Uterus (tissue), 4 donors: ENCODE data around the gene CERS4. TPM values are rescaled to one million over a fixed set of nuclear protein-coding genes. Genes with fewer than 3 reads are reported as not detected.

Source experiments
- DNase-seq, 2 donors: peaks; one replicate each; pipeline ENCODE4 v3.0.0-alpha.2; 2019 to 2020
- H3K27ac ChIP-seq, 2 donors: fragments of 200-600 bp; sonication (generic); 1 replicate in 1 of 2; 2 replicates in 1 of 2; pipeline ENCODE4 v1.5.1; 2016 to 2018
- H3K27me3 ChIP-seq, 2 donors: fragments of 200-600 bp; sonication (generic); one replicate each; pipeline ENCODE4 v1.5.1; 2018 to 2019; ENCODE audit warnings: control low read depth in 1 of 2
- H3K36me3 ChIP-seq, 2 donors: fragments of 200-600 bp; sonication (generic); one replicate each; pipeline ENCODE4 v1.5.1; 2019; ENCODE audit warnings: control low read depth in 1 of 2
- H3K4me1 ChIP-seq, 2 donors: fragments of 200-600 bp; sonication (generic); one replicate each; pipeline ENCODE4 v1.5.1; 2018 to 2019; ENCODE audit warnings: control low read depth in 1 of 2
- H3K4me3 ChIP-seq, 2 donors: fragments of 200-600 bp; sonication (generic); 1 replicate in 1 of 2; 2 replicates in 1 of 2; pipeline ENCODE4 v1.5.1; 2018 to 2019; ENCODE audit warnings: mild to moderate bottlenecking in 1 of 2
- H3K9me3 ChIP-seq, 2 donors: fragments of 200-600 bp; sonication (generic); one replicate each; pipeline ENCODE4 v1.5.1; 2019; ENCODE audit warnings: control low read depth in 1 of 2
- CTCF ChIP-seq, 4 experiments: fragments of 200-600 bp in 2 of 4; fragments of 450-650 bp in 2 of 4; sonication (generic) in 2 of 4; IDR thresholded peaks; one replicate each; pipeline ENCODE4 v1.5.1; 2016 to 2019; ENCODE audit warnings: antibody characterized with exemption in 4 of 4, mild to moderate bottlenecking in 2 of 4, moderate library complexity in 1 of 4
- POLR2A ChIP-seq, 2 donors: fragments of 450-650 bp; IDR thresholded peaks; one replicate each; pipeline ENCODE4 v1.6.1; 2016; ENCODE audit warnings: antibody characterized with exemption in 2 of 2, mild to moderate bottlenecking in 1 of 2, moderate library complexity in 1 of 2
- intact Hi-C: fragments of 100-400 bp; cut with DNase I; formaldehyde crosslinking; loops from one replicate; pipeline ENCODE4 v1.15.1; 2023; ENCODE audit warnings: low total_unique reads
- total RNA-seq, 4 donors: library from RNA; depleted of rRNA in 3 of 4; stranded (reverse); fragments of >200 nt in 3 of 4; gene quantifications; one replicate each; pipeline versions ENCODE4 v1.1.0 to v1.2.4, GENCODE V29; 2014 to 2023
- donor health status: DM: yes; HTN: yes; CAD: no.

The CERS4 gene
- total RNA-seq, 4 donors from 2014 or later: 37.1 to 60.8 (median 38.7) TPM

DNA sequence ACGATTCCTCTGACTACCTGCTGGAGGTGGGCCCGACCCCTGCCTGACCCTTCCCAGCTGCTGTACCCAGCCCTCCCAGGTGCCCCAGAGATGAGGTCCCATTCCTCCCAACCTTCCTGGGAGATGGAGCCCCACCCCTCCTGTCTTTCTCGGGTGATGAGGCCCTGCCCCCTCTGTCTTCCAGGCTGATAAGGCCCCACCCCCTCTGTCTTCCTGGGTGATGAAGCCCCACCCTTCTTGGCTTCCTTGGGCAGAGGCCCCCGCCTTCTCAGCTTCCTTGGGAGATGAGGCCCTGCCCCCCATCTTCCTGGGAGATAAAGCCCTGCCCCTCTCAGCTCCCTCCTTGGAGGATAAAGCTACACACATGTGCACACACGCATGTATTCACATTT, 47.9 kb downstream of the CERS4 start:
- Histone ChIP-seq H3K36me3 (no peaks in the 10 kb centered on the region), H3K9me3 (no peaks in the 10 kb centered on the region), H3K4me3 (no peak overlapping the region), H3K4me1 (no peaks in the 10 kb centered on the region), H3K27ac (no peak overlapping the region), H3K27me3 (no peaks in the 10 kb centered on the region)
- intact Hi-C loops: no loop called here
- DNase-seq: no peak
- TF ChIP-seq CTCF (IDR thresholded peaks at IDR 0.05): no peak

DNA sequence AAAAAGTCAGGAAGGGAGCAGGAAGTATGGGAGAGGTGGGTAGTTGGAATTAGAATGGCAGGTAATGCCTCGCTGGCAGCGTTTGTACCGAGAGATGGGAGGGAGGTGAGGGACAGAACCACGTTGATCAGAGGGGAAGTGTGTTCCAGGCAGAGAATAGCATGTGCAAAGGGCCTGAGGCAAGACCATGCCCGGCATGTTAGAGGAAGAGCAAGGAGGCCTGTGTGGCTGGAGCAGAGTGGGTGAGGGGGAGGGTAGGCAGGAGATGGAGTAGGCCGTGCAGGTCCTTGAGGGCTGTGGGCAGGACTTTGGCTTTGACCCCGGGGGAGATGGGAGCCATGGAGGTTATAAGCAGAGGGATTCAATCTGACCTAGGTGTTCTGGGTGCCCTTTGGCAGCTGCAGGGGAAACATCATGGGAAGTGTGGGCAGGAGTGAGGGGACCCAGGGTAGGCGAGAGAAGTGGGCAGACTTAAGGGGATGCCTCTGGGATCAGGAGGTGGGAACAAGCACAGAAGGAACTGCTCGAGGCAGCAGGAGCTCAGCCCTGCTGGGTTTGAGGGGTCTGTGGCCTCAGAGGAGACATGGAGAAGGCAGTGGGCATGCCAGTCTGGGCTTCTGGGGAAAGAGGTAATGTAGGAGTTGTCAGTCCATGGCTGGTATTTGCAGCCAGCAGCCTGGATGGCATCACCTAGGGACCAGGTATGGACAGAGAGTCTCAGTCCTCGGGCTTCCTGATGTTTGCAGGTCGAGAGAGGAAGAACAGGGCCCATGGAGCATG, 50.2 kb downstream of the CERS4 start:
- Histone ChIP-seq H3K4me3 (no peak overlapping the region), H3K27ac (no peak overlapping the region), H3K9me3 (no peaks in the 10 kb centered on the region), H3K4me1 (no peaks in the 10 kb centered on the region), H3K36me3 (no peaks in the 10 kb centered on the region), H3K27me3 (no peaks in the 10 kb centered on the region)
- TF ChIP-seq CTCF (IDR thresholded peaks at IDR 0.05) (no peak), POLR2A (IDR thresholded peaks at IDR 0.05) (no peak)
- intact Hi-C loops: no loop called here
- DNase-seq: no peak

GRCh38 chr19:8259922-8260247, 50.7 kb downstream of the CERS4 start:
- Histone ChIP-seq H3K4me3 (no peak overlapping the region), H3K27me3 (no peaks in the 10 kb centered on the region), H3K4me1 (no peaks in the 10 kb centered on the region), H3K27ac (no peak overlapping the region), H3K36me3 (no peaks in the 10 kb centered on the region), H3K9me3 (no peaks in the 10 kb centered on the region)
- DNase-seq: no peak
- no peak for TF ChIP-seq CTCF (IDR thresholded peaks at IDR 0.05)
- no peak for TF ChIP-seq POLR2A (IDR thresholded peaks at IDR 0.05)
- intact Hi-C loops: no loop called here

GRCh38 chr19:8261347-8261746, 52.2 kb downstream of the CERS4 start:
- Histone ChIP-seq H3K9me3 (no peaks in the 10 kb centered on the region), H3K27ac (no peak overlapping the region), H3K4me1 (no peaks in the 10 kb centered on the region), H3K27me3 (no peaks in the 10 kb centered on the region), H3K4me3 (no peak overlapping the region), H3K36me3 (no peaks in the 10 kb centered on the region)
- no peak for TF ChIP-seq CTCF (IDR thresholded peaks at IDR 0.05)
- no peak for DNase-seq
- intact Hi-C loops: no loop called here

DNA sequence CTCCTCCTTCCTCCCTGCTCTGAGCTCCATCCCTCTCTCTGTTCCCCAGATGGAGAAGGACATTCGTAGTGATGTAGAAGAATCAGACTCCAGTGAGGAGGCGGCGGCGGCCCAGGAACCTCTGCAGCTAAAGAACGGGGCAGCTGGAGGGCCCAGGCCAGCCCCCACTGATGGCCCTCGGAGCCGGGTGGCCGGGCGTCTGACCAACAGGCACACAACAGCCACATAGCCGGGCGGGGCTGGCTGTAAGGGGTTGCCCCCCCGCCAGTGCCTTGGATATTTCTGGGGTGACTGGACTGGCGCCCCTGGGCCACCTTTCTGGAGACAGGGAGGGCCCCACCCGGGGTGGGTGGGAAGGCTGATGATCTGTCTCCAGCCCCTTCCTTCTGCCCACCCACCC, 52.7 kb downstream of the CERS4 start:
- no peak overlapping the region for H3K27ac ChIP-seq
- H3K36me3 ChIP-seq: no peaks in the 10 kb centered on the region
- TF ChIP-seq POLR2A (IDR thresholded peaks at IDR 0.05) (no peak), CTCF (IDR thresholded peaks at IDR 0.05) (no peak)
- intact Hi-C loops: no loop called here
- no peaks in the 10 kb centered on the region for H3K4me1 ChIP-seq
- DNase-seq: no peak
- H3K9me3 ChIP-seq: no peaks in the 10 kb centered on the region
- no peak overlapping the region for H3K4me3 ChIP-seq
- no peaks in the 10 kb centered on the region for H3K27me3 ChIP-seq
